Measurements from ENCODE around the gene KAT6B. TPM values are rescaled to one million over a fixed set of nuclear protein-coding genes. Genes with fewer than 3 reads are reported as not detected.

Gene KAT6B
- total and polyA plus RNA-seq, 4 donors, result 5.0 to 161 (median 21.0) TPM

DNA sequence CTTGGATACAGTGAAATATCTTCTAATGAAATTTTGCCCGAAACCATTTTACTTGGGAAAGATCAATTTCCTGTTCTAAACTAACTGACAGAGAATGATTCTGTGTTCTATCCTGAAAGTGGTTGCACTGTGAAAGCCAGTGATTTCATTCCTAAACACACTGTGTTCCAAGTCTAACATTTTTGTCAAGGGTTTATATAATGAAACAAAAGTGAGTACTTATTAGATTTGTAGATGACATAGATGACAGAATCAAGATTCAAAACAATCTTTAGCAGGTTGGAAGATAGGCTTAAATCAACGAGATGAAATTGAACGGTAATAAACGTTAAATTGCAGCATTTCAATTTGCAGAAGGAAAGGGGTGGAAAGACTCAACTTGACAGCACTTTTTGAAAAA, 13.3 kb downstream of the KAT6B start:
- Histone ChIP-seq H3K9ac (ENCODE audit: insufficient read depth in 1 of 2, low read length in 2 of 2) (no peak overlapping the region), H3K27me3 (ENCODE audit: control insufficient read depth in 3 of 3, insufficient read depth in 3 of 3, low read length in 2 of 3) (no peaks in the 10 kb centered on the region), H3K4me3 (no peak overlapping the region), H3K4me1 (ENCODE audit: control insufficient read depth in 5 of 5, insufficient read depth in 5 of 5, low read length in 5 of 5) (peaks cover 0 to 26% (median 10%) of the 10 kb centered on the region in 5 donors), H3K36me3 (ENCODE audit: control insufficient read depth in 4 of 4, insufficient read depth in 4 of 4, low read length in 4 of 4) (peaks cover 3 to 12% (median 8%) of the 10 kb centered on the region in 4 donors), H3K9me3 (ENCODE audit: control insufficient read depth in 4 of 4, insufficient read depth in 3 of 4, low read length in 3 of 4) (no peaks in the 10 kb centered on the region), H3K27ac (ENCODE audit: low read depth in 1 of 2, low read length in 1 of 2) (peak overlapping the region in 1 of 2 donors; percentile 57)
- 71 to 76% methylated on average over 4 of the region's 4 CpGs for WGBS, 2 donors
- DNase-seq (no peak), ATAC-seq (ENCODE audit: insufficient read depth, low FRiP score) (no peak)
- TF ChIP-seq CTCF (IDR thresholded peaks at IDR 0.05; ENCODE audit: control extremely low read depth, extremely low read depth), result no peak

- DNase-seq (no peak), ATAC-seq (ENCODE audit: insufficient read depth, low FRiP score) (no peak)
- peaks cover 3 to 12% (median 8%) of the 10 kb centered on the region in 4 donors for H3K36me3 ChIP-seq (ENCODE audit: control insufficient read depth in 4 of 4, insufficient read depth in 4 of 4, low read length in 4 of 4)
- no peaks in the 10 kb centered on the region for H3K27me3 ChIP-seq (ENCODE audit: control insufficient read depth in 3 of 3, insufficient read depth in 3 of 3, low read length in 2 of 3)
- whole genome bisulfite sequencing, 2 donors, result 74 to 86% methylated on average over 6 of the region's 6 CpGs
- no peak for TF ChIP-seq CTCF (IDR thresholded peaks at IDR 0.05; ENCODE audit: control extremely low read depth, extremely low read depth)
- H3K9ac ChIP-seq (ENCODE audit: insufficient read depth in 1 of 2, low read length in 2 of 2), result no peak overlapping the region
- no peak overlapping the region for H3K4me3 ChIP-seq
- peak overlapping the region in 1 of 2 donors; percentile 72 for H3K27ac ChIP-seq (ENCODE audit: low read depth in 1 of 2, low read length in 1 of 2)
- peaks cover 0 to 22% (median 9%) of the 10 kb centered on the region in 5 donors for H3K4me1 ChIP-seq (ENCODE audit: control insufficient read depth in 5 of 5, insufficient read depth in 5 of 5, low read length in 5 of 5)
- H3K9me3 ChIP-seq (ENCODE audit: control insufficient read depth in 4 of 4, insufficient read depth in 3 of 4, low read length in 3 of 4), result no peaks in the 10 kb centered on the region
Observed at GRCh38 chr10:74841265-74841973, 15.0 kb downstream of the KAT6B start.

GRCh38 chr10:74842301-74842954, 16.0 kb downstream of the KAT6B start:
- ATAC-seq (ENCODE audit: insufficient read depth, low FRiP score), result no peak
- no peak overlapping the region for H3K4me3 ChIP-seq
- TF ChIP-seq CTCF (IDR thresholded peaks at IDR 0.05; ENCODE audit: control extremely low read depth, extremely low read depth), result no peak
- peak overlapping the region in 1 of 2 donors; percentile 62 for H3K27ac ChIP-seq (ENCODE audit: low read depth in 1 of 2, low read length in 1 of 2)
- no peaks in the 10 kb centered on the region for H3K9me3 ChIP-seq (ENCODE audit: control insufficient read depth in 4 of 4, insufficient read depth in 3 of 4, low read length in 3 of 4)
- DNase-seq, result no peak
- no peak overlapping the region for H3K9ac ChIP-seq (ENCODE audit: insufficient read depth in 1 of 2, low read length in 2 of 2)
- H3K4me1 ChIP-seq (ENCODE audit: control insufficient read depth in 5 of 5, insufficient read depth in 5 of 5, low read length in 5 of 5), result peaks cover 0 to 19% (median 9%) of the 10 kb centered on the region in 5 donors
- H3K36me3 ChIP-seq (ENCODE audit: control insufficient read depth in 4 of 4, insufficient read depth in 4 of 4, low read length in 4 of 4), result peaks cover 3 to 12% (median 8%) of the 10 kb centered on the region in 4 donors
- WGBS, 2 donors, result 29 to 48% methylated on average over 1 of the region's 1 CpG
- no peaks in the 10 kb centered on the region for H3K27me3 ChIP-seq (ENCODE audit: control insufficient read depth in 3 of 3, insufficient read depth in 3 of 3, low read length in 2 of 3)

All from lung (tissue), 12 donors.